Fibroblast of peridontal ligament (primary cell): ENCODE results near the gene LAMTOR1.
A peak's percentile ranks its signal among the peaks of the same experiment; 100 is the strongest.

ENCODE experiments used
- DNase-seq: peaks from one replicate; pipeline ENCODE4 v3.0.0-alpha.2; 2010; ENCODE audit errors: extremely low read depth

Gene LAMTOR1

GRCh38 chr11:72081821-72082453 lies 21.2 kb downstream of the LAMTOR1 start:
- DNase-seq = no peak

DNA sequence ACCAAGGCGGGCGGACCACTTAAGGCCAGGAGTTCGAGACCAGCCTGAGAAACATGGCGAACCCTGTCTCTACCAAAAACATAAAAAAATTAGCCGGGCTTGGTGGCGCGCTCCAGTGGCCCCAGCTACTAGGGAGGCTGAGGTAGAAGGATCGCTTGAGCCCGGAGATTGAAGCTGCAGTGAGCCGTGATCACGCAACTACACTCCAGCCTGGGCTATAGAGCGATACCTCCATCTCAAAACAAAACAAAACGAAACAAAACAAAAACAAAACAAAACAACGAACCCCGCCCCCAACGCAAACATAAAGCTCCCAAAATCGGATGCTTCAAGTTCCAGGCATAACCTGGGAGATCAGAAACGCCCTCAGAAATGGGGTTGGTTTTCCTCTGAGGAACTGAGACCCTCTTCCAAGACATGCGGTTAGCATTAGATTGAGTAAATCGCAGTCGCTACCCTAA lies 21.9 kb downstream of the LAMTOR1 start:
- DNase-seq = no peak

DNA sequence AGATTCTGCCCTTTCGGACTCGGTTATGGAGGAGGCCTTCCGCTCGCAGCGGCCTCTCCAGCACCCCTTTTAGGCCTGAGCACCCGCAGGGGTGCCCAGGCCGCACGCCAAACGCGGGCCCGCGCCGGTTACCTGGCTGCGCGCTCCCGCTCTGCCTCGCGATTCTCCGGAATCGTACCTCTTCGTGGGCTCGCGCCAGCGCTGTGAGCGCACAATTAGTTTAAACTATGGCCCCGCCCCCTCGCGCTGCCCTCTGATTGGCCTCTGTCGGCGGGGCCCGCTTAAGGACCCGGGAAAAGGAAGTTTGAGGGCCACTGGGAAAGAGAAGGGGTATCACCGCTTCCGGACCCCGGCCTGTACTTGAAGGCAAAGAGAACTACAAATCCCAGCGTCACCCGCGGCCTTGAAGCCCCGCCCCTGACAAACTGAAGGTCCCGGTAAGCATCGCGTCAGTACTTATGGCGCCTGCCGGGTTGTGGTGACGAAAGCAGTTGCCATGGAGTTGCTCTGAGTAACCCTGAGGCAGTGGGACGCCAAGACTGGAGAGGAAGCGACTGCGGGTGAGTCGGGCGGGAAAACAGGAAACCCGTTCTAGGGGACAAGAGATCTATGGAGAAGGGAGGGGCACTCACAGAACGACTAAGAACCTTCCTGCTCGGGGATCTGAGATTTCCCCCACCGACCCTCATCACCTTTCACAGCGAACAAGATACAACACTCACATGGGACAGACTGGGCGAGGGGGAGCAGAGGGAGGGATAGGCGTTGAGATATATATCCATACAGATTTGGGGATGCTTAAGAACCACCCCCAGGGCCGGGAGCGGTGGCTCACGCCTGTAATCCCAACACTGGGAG lies 22.5 kb downstream of the LAMTOR1 start, which contains the start of the genes LRRC51 and NUMA1:
LRRC51 (plus strand) TSS at position 525 of the 858 bp plus-strand sequence. CDS start 8,234 bp downstream, outside the sequence.
NUMA1 (minus strand) TSS at position 217 of the 858 bp plus-strand sequence. CDS start 44,599 bp downstream, outside the sequence.
- DNase-seq = peak; percentile 100

DNA sequence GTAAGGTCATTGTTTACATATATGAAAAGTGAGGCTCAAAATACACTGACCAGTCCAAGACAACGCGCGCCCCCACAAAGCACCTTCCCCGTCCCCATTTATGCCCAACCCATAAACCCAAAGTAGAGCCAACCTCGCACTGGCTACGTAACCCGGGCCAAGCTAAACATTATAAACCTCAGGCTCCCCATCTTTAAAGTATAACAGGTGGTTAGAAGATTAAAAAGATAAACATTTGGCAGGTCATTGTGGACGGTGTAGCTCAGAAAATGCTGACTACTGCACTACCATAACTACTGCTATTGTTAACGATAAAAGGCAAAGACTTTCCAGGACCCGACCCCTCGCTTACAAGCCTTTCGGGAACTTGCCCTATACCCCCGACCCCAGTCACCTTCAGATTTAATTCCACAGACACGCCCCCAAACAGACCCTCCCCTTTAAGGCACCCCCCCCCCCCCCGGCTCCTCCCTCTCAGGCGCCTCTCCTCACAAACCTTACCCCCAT lies 23.2 kb downstream of the LAMTOR1 start:
- no peak for DNase-seq

GRCh38 chr11:72078477-72078876 lies 24.6 kb downstream of the LAMTOR1 start:
- DNase-seq = peak; percentile 21

GRCh38 chr11:72075756-72076155 lies 27.3 kb downstream of the LAMTOR1 start:
- no peak for DNase-seq

GRCh38 chr11:72075109-72075508 lies 28.0 kb downstream of the LAMTOR1 start:
- no peak for DNase-seq

DNA sequence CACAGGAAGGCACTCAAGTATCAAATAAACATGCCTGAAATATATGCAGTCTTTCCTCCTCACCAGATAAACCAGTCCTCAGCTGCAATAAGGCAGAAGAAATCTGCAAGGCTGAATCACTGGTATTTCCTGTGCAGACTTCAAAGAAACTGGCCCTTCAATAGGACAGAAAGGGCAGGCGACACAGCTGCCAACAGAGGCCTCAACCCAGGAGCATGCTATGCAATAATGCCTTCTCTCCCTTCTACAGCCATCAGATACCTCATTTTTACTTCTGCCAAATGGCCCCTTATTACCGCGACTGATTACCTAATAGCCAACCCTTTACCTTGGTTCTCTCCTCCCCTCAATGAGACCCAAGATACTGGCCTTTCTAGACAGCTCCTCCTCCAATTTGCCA lies 30.7 kb downstream of the LAMTOR1 start:
- DNase-seq = peak; percentile 57

DNA sequence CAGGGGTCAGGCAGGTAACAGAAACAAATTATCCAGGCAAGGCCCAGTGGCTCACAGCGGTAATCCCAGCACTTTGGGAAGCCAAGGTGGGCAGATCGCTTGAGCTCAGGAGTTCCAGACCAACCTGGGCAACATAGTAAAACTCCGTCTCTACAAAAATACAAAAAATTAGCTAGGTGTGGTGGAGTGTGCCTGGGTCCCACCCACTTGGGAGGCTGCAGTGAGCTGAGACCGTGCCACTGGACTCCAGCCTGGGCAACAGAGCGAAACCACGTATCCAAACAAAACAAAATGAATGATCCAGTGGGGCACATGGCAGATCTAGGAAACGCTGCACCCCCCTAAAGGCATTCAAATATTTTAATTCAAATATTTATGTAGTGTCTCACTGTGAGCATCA lies 32.6 kb downstream of the LAMTOR1 start:
- no peak for DNase-seq

DNA sequence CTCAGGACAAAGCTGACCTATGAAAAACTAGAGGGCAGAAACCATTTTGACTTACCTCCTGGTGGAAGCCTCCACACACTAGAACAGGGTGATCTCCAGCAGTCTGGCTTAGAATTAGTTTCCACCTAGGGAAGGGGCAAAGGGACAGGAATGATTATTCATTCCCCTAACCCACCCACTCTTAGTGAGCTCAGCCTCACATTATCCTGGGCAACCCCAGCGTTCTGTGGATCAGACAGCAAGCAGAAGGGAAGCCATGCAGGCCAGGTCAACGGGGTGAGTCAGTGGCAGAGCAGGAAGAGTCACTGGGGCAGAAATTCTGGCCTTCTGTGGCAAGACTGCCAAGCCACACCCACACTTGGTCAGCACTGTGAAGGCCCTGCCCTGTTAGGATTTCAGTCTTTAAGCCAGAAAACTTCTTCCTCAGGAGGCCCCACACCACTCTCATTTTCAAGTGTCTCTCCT lies 33.3 kb downstream of the LAMTOR1 start:
- peak; percentile 87 for DNase-seq

- no peak for DNase-seq
Observed at GRCh38 chr11:72069200-72069599, 33.9 kb downstream of the LAMTOR1 start.

- no peak for DNase-seq
Observed at GRCh38 chr11:72067676-72068075, 35.4 kb downstream of the LAMTOR1 start.

- DNase-seq = no peak
Observed at GRCh38 chr11:72067266-72067665, 35.8 kb downstream of the LAMTOR1 start.

GRCh38 chr11:72066855-72067254 lies 36.2 kb downstream of the LAMTOR1 start:
- DNase-seq = no peak

- DNase-seq = no peak
Observed at GRCh38 chr11:72061739-72062396, 41.2 kb downstream of the LAMTOR1 start.

GRCh38 chr11:72058416-72059034 lies 44.6 kb downstream of the LAMTOR1 start:
- DNase-seq = peak; percentile 36

DNA sequence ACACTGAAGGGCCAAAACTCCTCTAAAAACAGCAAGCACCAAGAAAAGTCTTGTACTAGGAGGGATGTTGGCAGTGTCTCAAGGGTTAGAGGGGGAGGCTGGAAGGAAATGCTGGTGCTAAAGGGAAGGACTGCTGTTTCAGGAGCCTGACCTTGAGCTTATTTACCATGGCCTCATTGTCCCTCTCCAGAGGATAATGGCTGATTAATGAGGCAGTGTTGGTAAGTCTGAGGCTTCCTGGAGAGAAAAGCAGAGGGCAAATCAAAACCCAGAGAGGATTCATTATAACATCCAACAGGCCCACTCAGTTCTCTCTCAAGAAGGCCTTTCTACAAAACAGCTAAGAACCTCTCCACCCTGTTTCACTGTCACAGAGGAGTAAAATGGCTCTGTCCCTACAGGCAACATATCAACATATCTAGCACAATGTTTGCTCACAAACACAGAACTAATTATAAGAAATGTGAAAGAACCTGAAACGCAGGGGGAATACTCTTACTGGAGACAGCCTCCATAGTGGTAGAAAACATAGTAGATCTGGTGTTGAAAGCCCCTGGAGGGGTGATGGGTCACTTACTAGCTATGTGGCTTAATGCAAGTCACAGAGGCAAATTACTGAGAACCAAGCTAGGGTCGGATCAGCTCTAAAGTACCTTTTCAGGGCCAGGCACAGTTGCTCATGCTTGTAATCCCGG lies 54.2 kb downstream of the LAMTOR1 start:
- DNase-seq = no peak
